ES-I3 (cell line): ENCODE data around the gene BBS9.
"Not testable (repeated sequence)": the region's sequence is repeated elsewhere in the genome, so short reads cannot be mapped to it uniquely, and the experiment has no call there.

Experiments used
- H3K36me3 ChIP-seq: 2 replicates; pipeline ENCODE4 v1.6.1; 2013; ENCODE audit warnings: mild to moderate bottlenecking, low read length, control low read depth, moderate library complexity; ENCODE audit not compliant: insufficient read depth
- H3K4me1 ChIP-seq: 2 replicates; pipeline ENCODE4 v1.6.1; 2013; ENCODE audit warnings: mild to moderate bottlenecking, control low read depth, low read length; ENCODE audit not compliant: insufficient read depth
- H3K9ac ChIP-seq: 2 replicates; pipeline ENCODE4 v1.6.1; 2013; ENCODE audit warnings: low read depth, mild to moderate bottlenecking, low read length, moderate library complexity
- H3K9me3 ChIP-seq: 2 replicates; pipeline ENCODE4 v1.6.1; 2013; ENCODE audit warnings: mild to moderate bottlenecking, low read length, moderate library complexity; ENCODE audit not compliant: control insufficient read depth, insufficient read depth

BBS9 gene

DNA sequence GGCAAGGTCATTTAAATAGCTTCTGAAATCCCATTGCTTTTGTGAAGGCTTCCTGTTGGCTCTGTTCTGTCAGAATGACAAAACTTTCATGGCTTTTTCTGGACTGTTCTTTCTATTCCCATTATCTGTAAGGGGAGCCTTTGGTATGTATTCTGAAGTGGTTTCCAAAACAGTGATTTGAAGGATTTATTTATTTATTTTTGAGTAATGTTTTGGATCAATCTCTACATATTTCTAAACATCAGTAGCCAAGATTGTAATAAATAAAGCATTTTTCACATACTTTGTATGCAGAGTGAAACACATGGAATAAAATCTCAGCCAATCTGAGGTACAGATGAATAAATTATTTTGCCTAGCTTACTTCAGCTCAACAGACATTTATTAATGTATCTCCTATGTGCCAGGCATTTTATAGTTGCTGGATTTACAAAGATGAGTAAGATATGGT, 121.1 kb downstream of the BBS9 start:
- Histone ChIP-seq H3K4me1 (no peaks in the 10 kb centered on the region), H3K36me3 (no peaks in the 10 kb centered on the region), H3K9me3 (no peaks in the 10 kb centered on the region), H3K9ac (no peak overlapping the region)

DNA sequence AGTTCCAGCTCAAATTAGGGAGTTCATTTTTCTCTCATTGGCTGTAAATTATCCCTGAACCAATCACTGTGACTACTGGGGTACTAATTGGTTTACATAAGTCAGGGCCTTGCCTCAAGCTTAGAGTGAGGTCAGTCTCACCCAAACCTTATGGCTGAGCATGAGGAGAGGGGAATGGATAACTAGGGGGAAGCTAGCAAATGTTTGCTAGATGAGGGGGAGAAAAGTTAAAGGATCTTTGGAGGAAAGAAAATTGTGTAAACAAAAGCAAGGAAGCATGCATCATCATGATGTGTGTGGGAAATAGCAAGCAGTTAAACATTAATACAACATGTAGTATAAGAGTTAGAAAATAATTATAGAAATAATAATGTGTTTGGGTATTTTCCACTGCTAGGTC, 121.9 kb downstream of the BBS9 start:
- Histone ChIP-seq H3K36me3 (no peaks in the 10 kb centered on the region), H3K9ac (no peak overlapping the region), H3K4me1 (no peaks in the 10 kb centered on the region), H3K9me3 (no peaks in the 10 kb centered on the region)

DNA sequence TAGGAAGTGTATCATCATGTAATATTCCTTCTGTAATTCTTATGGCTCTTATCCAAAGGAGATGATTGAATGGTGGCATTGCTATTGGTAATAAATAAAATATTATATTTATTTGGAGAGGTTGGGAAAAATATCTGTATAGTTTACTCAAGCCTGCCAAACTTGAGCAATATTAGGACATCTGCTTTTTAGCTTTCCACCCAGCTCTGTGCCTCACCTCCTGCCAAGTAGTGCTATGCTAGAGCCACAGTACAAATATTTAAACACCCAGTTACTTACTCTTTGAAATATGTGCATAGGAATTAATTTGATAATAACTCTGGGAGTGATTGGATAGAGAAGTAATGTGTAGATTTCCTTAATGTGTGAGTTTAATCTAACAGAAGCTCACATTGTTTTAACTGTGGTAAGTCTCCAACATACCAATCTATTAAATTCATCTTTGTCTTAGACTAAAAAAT, 129.2 kb downstream of the BBS9 start:
- H3K9ac ChIP-seq: no peak overlapping the region
- no peaks in the 10 kb centered on the region for H3K36me3 ChIP-seq
- no peaks in the 10 kb centered on the region for H3K9me3 ChIP-seq
- H3K4me1 ChIP-seq: peaks cover 15% of the 10 kb centered on the region

DNA sequence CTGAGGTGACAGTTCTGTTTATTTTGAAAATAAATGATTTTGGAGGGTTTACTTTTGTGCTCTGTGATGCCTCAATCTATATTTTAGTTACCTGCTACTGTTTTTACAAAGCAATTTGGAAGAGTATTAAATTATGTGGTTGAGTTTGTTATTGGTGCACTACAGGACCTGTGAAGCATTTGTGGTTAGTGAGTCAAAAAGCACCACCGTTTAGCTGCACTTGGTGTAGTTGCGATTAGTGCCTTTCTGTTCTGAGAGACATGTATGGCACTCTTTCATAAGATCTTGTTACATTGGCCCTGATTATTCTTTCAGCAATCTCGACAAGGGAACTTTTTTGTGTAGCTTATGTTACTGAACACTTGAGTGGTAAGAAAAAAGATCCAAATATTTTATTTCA, 132.2 kb downstream of the BBS9 start:
- H3K9ac ChIP-seq: no peak overlapping the region
- no peaks in the 10 kb centered on the region for H3K36me3 ChIP-seq
- peaks cover 15% of the 10 kb centered on the region for H3K4me1 ChIP-seq
- H3K9me3 ChIP-seq: no peaks in the 10 kb centered on the region

DNA sequence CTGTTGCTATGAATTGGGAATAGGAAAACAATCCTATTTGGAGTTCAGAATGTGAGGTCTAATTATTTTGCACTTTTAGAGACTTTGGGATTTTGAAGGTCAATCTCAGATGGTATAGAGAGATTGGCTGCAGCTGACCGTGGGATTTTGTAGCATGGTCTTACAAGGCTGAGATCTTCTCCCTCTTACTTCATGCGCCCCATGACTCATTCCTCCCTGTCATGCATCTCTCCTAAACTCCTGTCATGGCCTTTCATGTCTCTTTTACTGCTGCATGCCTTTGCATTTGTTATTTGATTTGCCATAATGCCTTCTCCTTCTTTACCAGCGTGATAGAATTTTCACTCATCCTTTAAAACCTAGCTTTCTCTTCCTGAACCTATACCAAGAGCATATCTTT, 133.1 kb downstream of the BBS9 start:
- no peak overlapping the region for H3K9ac ChIP-seq
- H3K4me1 ChIP-seq: peaks cover 15% of the 10 kb centered on the region

GRCh38 chr7:33271839-33272371, 142.5 kb downstream of the BBS9 start:
- H3K4me1 ChIP-seq, H3K9me3 ChIP-seq, H3K36me3 ChIP-seq, H3K9ac ChIP-seq: not testable (repeated sequence)

More for the DNA sequence above, 133.1 kb downstream of the BBS9 start:
- Histone ChIP-seq H3K36me3 (no peaks in the 10 kb centered on the region), H3K9me3 (no peaks in the 10 kb centered on the region)

- Histone ChIP-seq H3K9ac (no peak overlapping the region), H3K4me1 (no peaks in the 10 kb centered on the region), H3K36me3 (no peaks in the 10 kb centered on the region), H3K9me3 (peaks cover 5% of the 10 kb centered on the region)
Measured at GRCh38 chr7:33273356-33273755, 144.0 kb downstream of the BBS9 start.

DNA sequence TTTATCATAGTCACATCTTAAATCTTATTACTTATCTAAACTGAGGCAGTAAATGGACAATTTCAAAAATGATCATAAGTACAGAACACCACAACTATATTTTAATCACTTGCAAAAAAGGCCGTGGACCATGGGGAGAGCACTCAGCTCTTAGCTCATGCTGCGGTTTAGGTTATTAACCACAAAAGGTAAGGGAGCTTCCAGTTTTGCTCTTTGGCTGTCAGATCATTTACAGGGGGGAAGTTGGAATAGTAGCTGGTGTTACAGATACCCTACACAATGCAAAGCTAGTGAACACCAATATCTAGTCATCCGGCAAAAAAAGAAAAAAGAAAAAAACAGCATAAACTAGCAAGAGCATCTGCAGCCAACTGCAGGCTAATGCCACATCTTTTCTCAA, 147.0 kb downstream of the BBS9 start:
- Histone ChIP-seq H3K9ac (no peak overlapping the region), H3K9me3 (peaks cover 9% of the 10 kb centered on the region), H3K4me1 (no peaks in the 10 kb centered on the region), H3K36me3 (no peaks in the 10 kb centered on the region)

- Histone ChIP-seq H3K9ac (no peak overlapping the region), H3K4me1 (no peaks in the 10 kb centered on the region), H3K9me3 (peaks cover 9% of the 10 kb centered on the region)
Measured at GRCh38 chr7:33276729-33277128, 147.4 kb downstream of the BBS9 start.

DNA sequence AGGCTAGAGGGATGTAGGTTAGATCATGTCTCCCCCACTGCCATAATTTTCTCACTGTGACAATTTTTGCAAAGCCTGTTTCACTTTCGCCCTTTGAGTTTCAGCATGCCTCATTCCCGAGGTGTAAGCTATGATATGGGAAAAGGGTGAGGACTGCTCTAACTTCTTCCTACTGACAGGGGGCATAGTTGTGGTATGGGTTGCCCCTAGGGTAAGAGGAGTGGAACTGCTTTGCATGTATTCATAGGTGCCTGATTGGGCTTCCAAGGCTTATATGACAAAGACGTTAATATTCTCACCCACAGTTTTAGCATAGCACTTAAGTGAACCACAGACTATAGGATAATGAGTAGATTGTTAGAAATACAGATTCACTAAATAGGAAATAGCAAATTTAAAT, 148.7 kb downstream of the BBS9 start:
- Histone ChIP-seq H3K4me1 (no peaks in the 10 kb centered on the region), H3K36me3 (no peaks in the 10 kb centered on the region), H3K9me3 (peaks cover 9% of the 10 kb centered on the region), H3K9ac (no peak overlapping the region)

More at GRCh38 chr7:33276729-33277128, 147.4 kb downstream of the BBS9 start:
- H3K36me3 ChIP-seq: no peaks in the 10 kb centered on the region

GRCh38 chr7:33286501-33286900, 157.1 kb downstream of the BBS9 start:
- H3K9me3 ChIP-seq: peaks cover 23% of the 10 kb centered on the region
- no peak overlapping the region for H3K9ac ChIP-seq
- no peaks in the 10 kb centered on the region for H3K4me1 ChIP-seq
- no peaks in the 10 kb centered on the region for H3K36me3 ChIP-seq

GRCh38 chr7:33287738-33288137, 158.4 kb downstream of the BBS9 start:
- Histone ChIP-seq H3K36me3 (no peaks in the 10 kb centered on the region), H3K9ac (no peak overlapping the region), H3K9me3 (peaks cover 23% of the 10 kb centered on the region), H3K4me1 (no peaks in the 10 kb centered on the region)

GRCh38 chr7:33298848-33299247, 169.5 kb downstream of the BBS9 start:
- no peaks in the 10 kb centered on the region for H3K9me3 ChIP-seq
- H3K4me1 ChIP-seq: no peaks in the 10 kb centered on the region
- no peaks in the 10 kb centered on the region for H3K36me3 ChIP-seq
- no peak overlapping the region for H3K9ac ChIP-seq

DNA sequence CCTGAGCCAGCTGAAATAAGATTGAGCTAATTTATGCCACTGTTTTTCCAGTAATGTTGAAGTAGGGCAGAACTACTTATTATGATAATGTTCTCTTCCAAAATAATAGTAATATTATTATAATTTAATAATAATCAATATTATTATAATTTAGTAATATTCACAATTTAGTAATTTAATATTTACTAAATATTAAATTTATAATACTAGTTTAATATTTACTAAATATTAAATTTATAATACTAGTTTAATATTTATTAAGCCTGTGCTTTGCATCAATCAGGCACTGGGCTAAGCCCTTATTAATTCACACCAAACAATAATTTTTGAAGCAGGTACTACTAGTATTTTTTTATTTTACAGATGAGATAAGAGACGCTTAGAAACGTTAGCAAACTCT, 170.1 kb downstream of the BBS9 start:
- Histone ChIP-seq H3K9ac (no peak overlapping the region), H3K4me1 (no peaks in the 10 kb centered on the region), H3K36me3 (no peaks in the 10 kb centered on the region), H3K9me3 (no peaks in the 10 kb centered on the region)

DNA sequence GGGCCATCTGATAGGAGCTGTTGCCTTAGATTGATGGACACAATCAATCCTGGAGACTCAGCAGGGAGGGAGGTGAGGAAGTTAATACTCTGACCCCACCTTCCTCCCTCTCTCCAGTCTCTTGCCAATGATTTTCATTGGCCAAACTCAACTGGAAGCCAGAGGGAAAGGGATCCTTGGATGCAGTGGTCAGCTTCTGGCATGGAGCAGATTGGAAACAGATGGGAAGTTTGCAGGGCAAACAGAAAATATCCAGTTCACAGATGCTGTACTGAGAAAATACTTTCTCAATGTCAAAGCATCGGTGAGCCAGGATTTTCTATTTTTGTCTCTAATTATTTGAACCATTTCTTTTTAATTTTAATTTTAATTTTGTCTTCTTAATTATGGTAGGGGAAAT, 170.8 kb downstream of the BBS9 start:
- H3K4me1 ChIP-seq: no peaks in the 10 kb centered on the region
- no peaks in the 10 kb centered on the region for H3K36me3 ChIP-seq
- no peaks in the 10 kb centered on the region for H3K9me3 ChIP-seq
- H3K9ac ChIP-seq: no peak overlapping the region

- no peaks in the 10 kb centered on the region for H3K4me1 ChIP-seq
- no peaks in the 10 kb centered on the region for H3K9me3 ChIP-seq
- H3K9ac ChIP-seq: no peak overlapping the region
- H3K36me3 ChIP-seq: no peaks in the 10 kb centered on the region
Measured at GRCh38 chr7:33300742-33301141, 171.4 kb downstream of the BBS9 start.
